ENCODE results near the gene KCNK3. TPM values are rescaled to one million over a fixed set of nuclear protein-coding genes. Genes with fewer than 3 reads are reported as not detected.

KCNK3 gene
- total RNA-seq, 1 experiment from 2014 or later: 0.09 TPM

DNA sequence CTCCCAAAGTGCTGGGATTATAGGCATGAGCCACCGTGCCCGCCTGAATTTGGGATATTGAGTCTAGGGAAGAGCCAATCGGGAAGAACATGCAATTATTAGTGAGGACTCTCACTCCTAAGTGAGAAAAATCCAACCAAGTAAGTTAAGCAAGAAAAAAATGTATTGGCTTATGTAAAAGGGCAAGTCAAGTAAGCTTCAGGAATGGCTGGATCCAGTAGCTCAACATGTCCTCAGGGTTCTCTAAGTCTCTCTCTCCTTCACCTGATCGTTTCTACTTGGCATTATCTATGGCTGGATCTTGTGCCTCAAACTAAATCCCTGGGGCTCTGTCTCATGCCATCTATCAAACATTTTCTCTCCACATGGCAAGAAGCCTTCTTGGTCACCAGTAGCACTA is 35.3 kb upstream of the KCNK3 start:
- Histone ChIP-seq H3K14ac (ENCODE audit: insufficient read depth, low read length) (no peak overlapping the region), H3K23me2 (ENCODE audit: insufficient read length, low read depth, low read length, poor library complexity, severe bottlenecking) (no peaks in the 10 kb centered on the region), H2BK20ac (ENCODE audit: low read depth, low read length, poor library complexity, severe bottlenecking) (no peak overlapping the region), H2BK120ac (ENCODE audit: low read depth, low read length, poor library complexity, severe bottlenecking) (no peak overlapping the region), H3K18ac (ENCODE audit: insufficient read length, low read depth, low read length) (no peak overlapping the region), H4K8ac (replicated peaks; ENCODE audit: insufficient read length, low read depth, low read length) (no peak overlapping the region), H2AFZ (ENCODE audit: low read length) (no peak overlapping the region), H3K27me3 (ENCODE audit: insufficient read depth, low read length) (no peaks in the 10 kb centered on the region), H2AK5ac (ENCODE audit: insufficient read length, low read length) (no peak overlapping the region), H2BK12ac (ENCODE audit: insufficient read length, low read depth, low read length) (no peak overlapping the region), H3K56ac (ENCODE audit: insufficient read length, low read depth, low read length) (no peak overlapping the region), H3K23ac (ENCODE audit: insufficient read length, low read depth, low read length) (no peak overlapping the region), H4K91ac (ENCODE audit: insufficient read length, low read depth, low read length) (no peak overlapping the region), H3T11ph (ENCODE audit: low read length) (no peak overlapping the region), H2BK5ac (ENCODE audit: insufficient read length, low read length) (no peak overlapping the region), H3K9me3 (ENCODE audit: control insufficient read depth, low read depth, low read length) (no peaks in the 10 kb centered on the region), H3K9ac (ENCODE audit: extremely low read depth, insufficient read length, low read length) (no peak overlapping the region), H3K79me2 (ENCODE audit: insufficient read depth, low read length) (no peaks in the 10 kb centered on the region), H3K4me1 (ENCODE audit: insufficient read depth, low read length) (peaks cover 3% of the 10 kb centered on the region; the same call in 1 of the 2 replicates), H4K5ac (ENCODE audit: insufficient read length, low read depth, low read length) (no peak overlapping the region), H4K20me1 (ENCODE audit: control insufficient read depth, insufficient read depth, insufficient read length) (no peaks in the 10 kb centered on the region), H3K79me1 (ENCODE audit: insufficient read depth, low read depth, low read length, poor library complexity, severe bottlenecking) (no peaks in the 10 kb centered on the region), H3K4ac (ENCODE audit: low read depth, low read length) (no peak overlapping the region), H3K27ac (ENCODE audit: insufficient read length, low read depth, low read length) (no peak overlapping the region), H2BK15ac (ENCODE audit: low read depth, low read length) (no peak overlapping the region), H3K4me2 (ENCODE audit: insufficient read depth, insufficient read length, low read length) (no peak overlapping the region)
- Mint-ChIP-seq H3K27ac (no peak overlapping the region; a peak in 1 of 7 replicates), H3K36me3 (ENCODE audit: insufficient read depth in 1 of 3, low read depth in 3 of 3) (peaks cover 1 to 18% (median 5%) of the 10 kb centered on the region in 3 experiments; a peak in 5 of 7 replicates), H3K4me1 (peaks cover 16 to 26% of the 10 kb centered on the region in 2 experiments), H3K27me3 (ENCODE audit: low read depth) (peaks cover 12% of the 10 kb centered on the region), H3K9me3 (peaks cover 20 to 24% of the 10 kb centered on the region in 2 experiments), H3K4me3 (no peak overlapping the region)
- WGBS (ENCODE audit: extremely low coverage, insufficient read length, low lambda C conversion rate): no CpG with 5 or more reads among the region's 4 CpGs
- DNase-seq: no peak
- no peak for TF ChIP-seq CTCF (conservative IDR thresholded peaks at IDR 0.05)

Measured in H9 (cell line).